SK-N-SH (cell line): ENCODE measurements around the gene ITGBL1. TPM values are rescaled to one million over a fixed set of nuclear protein-coding genes. Genes with fewer than 3 reads are reported as not detected.

Experiments used
- CTCF ChIA-PET: fragments of 300-600, 350-600 bp; formaldehyde crosslinking; extraction: SDS; loops from one replicate; lab custom pipeline; 2021; lab: Yijun Ruan, JAX
- POLR2A ChIA-PET: fragments of 350-600 bp; sonication (Branson Sonifier 250); formaldehyde crosslinking; extraction: SDS; loops from one replicate; lab custom pipeline; 2020; ENCODE audit warnings: antibody characterized with exemption, inconsistent platforms; lab: Yijun Ruan, JAX
- DNase-seq: peaks from one replicate; pipeline ENCODE4 v3.0.0; 2012
- H2AFZ ChIP-seq: fragments of 200-600 bp; sonication (generic); 2 replicates; pipeline ENCODE4 v1.8.1; 2016; ENCODE audit warnings: antibody characterized with exemption, mild to moderate bottlenecking, low read depth
- H3F3A ChIP-seq: fragments of 200-600 bp; sonication (generic); replicated peaks from 2 replicates; pipeline ENCODE3; 2016; ENCODE audit warnings: antibody characterized with exemption, mild to moderate bottlenecking; ENCODE audit not compliant: insufficient read depth
- H3K27ac ChIP-seq, 2 experiments: fragments of 200-500 bp in 1 of 2; fragments of 200-600 bp in 1 of 2; sonication (Bioruptor generic) in 1 of 2; sonication (generic), shearing (Covaris generic) in 1 of 2; 2 replicates each; pipeline versions ENCODE4 v1.5.1 to v1.6.1; 2014 to 2016; ENCODE audit warnings: low read depth in 2 of 2, inconsistent platforms in 1 of 2, low read length in 1 of 2, mild to moderate bottlenecking in 1 of 2, mixed read lengths in 1 of 2
- H3K27me3 ChIP-seq: fragments of 200-600 bp; sonication (generic), shearing (Covaris generic); 2 replicates; pipeline ENCODE4 v1.6.1; 2016; ENCODE audit warnings: mixed run types; ENCODE audit not compliant: insufficient read depth
- H3K36me3 ChIP-seq, 2 experiments: fragments of 200-500 bp in 1 of 2; fragments of 200-600 bp in 1 of 2; sonication (Bioruptor generic) in 1 of 2; sonication (generic) in 1 of 2; replicated peaks in 1 of 2; 2 replicates each; pipeline versions ENCODE3 to v1.5.1; 2014 to 2016; ENCODE audit warnings: low read length in 1 of 2, mild to moderate bottlenecking in 1 of 2; ENCODE audit not compliant: insufficient read depth in 2 of 2, control insufficient read depth in 1 of 2
- H3K4me1 ChIP-seq, 2 experiments: fragments of 200-500 bp in 1 of 2; fragments of 200-600 bp in 1 of 2; sonication (Bioruptor generic) in 1 of 2; sonication (generic), shearing (Covaris generic) in 1 of 2; 2 replicates each; pipeline versions ENCODE4 v1.5.1 to v1.6.1; 2014 to 2016; ENCODE audit warnings: low read depth in 1 of 2, low read length in 1 of 2, mixed run types in 1 of 2; ENCODE audit not compliant: insufficient read depth in 2 of 2, control insufficient read depth in 1 of 2
- H3K4me2 ChIP-seq: fragments of 200-600 bp; sonication (generic), shearing (Covaris generic); 2 replicates; pipeline ENCODE4 v1.6.1; 2017; ENCODE audit warnings: mixed run types
- H3K4me3 ChIP-seq, 2 experiments: fragments of 200-500 bp in 1 of 2; fragments of 200-600 bp in 1 of 2; sonication (Bioruptor generic) in 1 of 2; sonication (generic), shearing (Covaris generic) in 1 of 2; 2 replicates each; pipeline versions ENCODE4 v1.5.1 to v1.8.1; 2014 to 2016; ENCODE audit warnings: low read depth in 2 of 2, inconsistent platforms in 1 of 2, low read length in 1 of 2, mild to moderate bottlenecking in 1 of 2, mixed read lengths in 1 of 2, moderate library complexity in 1 of 2
- H3K79me2 ChIP-seq: fragments of 200-600 bp; sonication (generic); 2 replicates; pipeline ENCODE4 v1.8.1; 2017; ENCODE audit warnings: mild to moderate bottlenecking; ENCODE audit not compliant: insufficient read depth
- H3K9ac ChIP-seq: fragments of 200-600 bp; sonication (generic); 2 replicates; pipeline ENCODE4 v1.6.1; 2017; ENCODE audit warnings: mixed run types
- H3K9me2 ChIP-seq: fragments of 200-600 bp; sonication (generic); 2 replicates; pipeline ENCODE4 v1.6.1; 2017; ENCODE audit warnings: mixed run types
- H3K9me3 ChIP-seq: fragments of 200-600 bp; sonication (generic); 2 replicates; pipeline ENCODE4 v1.6.1; 2017; ENCODE audit warnings: mixed run types, mild to moderate bottlenecking, moderate library complexity
- H4K20me1 ChIP-seq: fragments of 200-600 bp; sonication (generic); 2 replicates; pipeline ENCODE4 v1.6.1; 2017; ENCODE audit warnings: mild to moderate bottlenecking, mixed run types; ENCODE audit not compliant: insufficient read depth
- CHD2 ChIP-seq: fragments of 150-350 bp; IDR thresholded peaks from 2 replicates; pipeline ENCODE4 v1.6.1; 2018; ENCODE audit warnings: low read length; ENCODE audit not compliant: partially characterized antibody
- CTCF ChIP-seq: fragments of 200-600 bp; sonication (generic); IDR thresholded peaks from 2 replicates; pipeline ENCODE4 v1.6.1; 2017; ENCODE audit warnings: antibody characterized with exemption, mild to moderate bottlenecking, moderate library complexity
- EZH2phosphoT487 ChIP-seq: fragments of 200-600 bp; sonication (generic); IDR thresholded peaks from 2 replicates; pipeline ENCODE4 v1.6.1; 2017; ENCODE audit warnings: low read depth, mixed run types, mild to moderate bottlenecking, antibody characterized with exemption, moderate library complexity, borderline replicate concordance
- FOSL2 ChIP-seq: IDR thresholded peaks from 2 replicates; pipeline ENCODE4 v1.4.0; 2012; ENCODE audit warnings: low read depth, mild to moderate bottlenecking, moderate library complexity, borderline replicate concordance
- GABPA ChIP-seq: IDR thresholded peaks from 2 replicates; pipeline ENCODE4 v1.4.0; 2012; ENCODE audit warnings: low read depth, mild to moderate bottlenecking
- GATA2 ChIP-seq: sonication (generic); formaldehyde crosslinking; IDR thresholded peaks from 2 replicates; pipeline ENCODE4 v1.5.0; 2020; ENCODE audit warnings: mild to moderate bottlenecking, missing genetic modification reagents
- IRF3 ChIP-seq: fragments of 150-350 bp; IDR thresholded peaks from 2 replicates; pipeline ENCODE4 v1.6.1; 2016; ENCODE audit warnings: mild to moderate bottlenecking, low read depth, low read length
- MAX ChIP-seq: IDR thresholded peaks from 2 replicates; pipeline ENCODE4 v1.4.0; 2012; ENCODE audit warnings: low read depth
- MEF2A ChIP-seq: IDR thresholded peaks from 2 replicates; pipeline ENCODE4 v1.4.0; 2012; ENCODE audit warnings: low read depth, borderline replicate concordance
- MXI1 ChIP-seq: IDR thresholded peaks from 2 replicates; pipeline ENCODE4 v1.6.1; 2012; ENCODE audit warnings: mild to moderate bottlenecking, low read depth, low read length, improper control_type of control experiment
- NFIC ChIP-seq: IDR thresholded peaks from 2 replicates; pipeline ENCODE4 v1.4.0; 2012; ENCODE audit warnings: borderline replicate concordance
- POLR2AphosphoS5 ChIP-seq: IDR thresholded peaks from 2 replicates; pipeline ENCODE4 v1.6.1; 2012; ENCODE audit warnings: low read depth, low read length
- RAD21 ChIP-seq: IDR thresholded peaks from 2 replicates; pipeline ENCODE4 v1.6.1; 2012; ENCODE audit warnings: mild to moderate bottlenecking, low read length
- REST ChIP-seq: IDR thresholded peaks from 2 replicates; pipeline ENCODE4 v1.6.1; 2012; ENCODE audit warnings: mild to moderate bottlenecking, low read depth, low read length, moderate library complexity
- RXRA ChIP-seq: IDR thresholded peaks from 2 replicates; pipeline ENCODE4 v1.4.0; 2012; ENCODE audit warnings: low read depth, mild to moderate bottlenecking, borderline replicate concordance
- TAF1 ChIP-seq: IDR thresholded peaks from 2 replicates; pipeline ENCODE4 v1.6.1; 2012; ENCODE audit warnings: low read depth, mild to moderate bottlenecking, low read length, moderate library complexity, borderline replicate concordance
- USF2 ChIP-seq: fragments of 150-350 bp; IDR thresholded peaks from 2 replicates; pipeline ENCODE4 v1.6.1; 2017; ENCODE audit warnings: antibody characterized with exemption, low read length, low read depth, borderline replicate concordance
- WGBS: methylation state at CpG from one replicate; pipeline ENCODE4 v1.1.6; 2017; ENCODE audit warnings: low lambda C conversion rate; 5-methylcytosine and 5-hydroxymethylcytosine counted together
- polyA plus RNA-seq, 3 experiments: library from polyadenylated mRNA; depleted of rRNA; stranded (reverse); fragments of >200 nt; gene quantifications; 2 replicates each; pipeline ENCODE4 v1.2.3, GENCODE V29; 2012
- TF ChIP-seq, protein P1 (sequence below): IDR thresholded peaks from 2 replicates; pipeline ENCODE4 v1.4.0; 2012; ENCODE audit warnings: low read depth, borderline replicate concordance
- TF ChIP-seq, protein P2 (sequence below): IDR thresholded peaks from 2 replicates; pipeline ENCODE4 v1.4.0; 2012; ENCODE audit warnings: low read depth, borderline replicate concordance

Gene ITGBL1
- polyA plus RNA-seq, 1 of the 3 experiments (the other 2 are of a cell fraction): 78.7 TPM

DNA sequence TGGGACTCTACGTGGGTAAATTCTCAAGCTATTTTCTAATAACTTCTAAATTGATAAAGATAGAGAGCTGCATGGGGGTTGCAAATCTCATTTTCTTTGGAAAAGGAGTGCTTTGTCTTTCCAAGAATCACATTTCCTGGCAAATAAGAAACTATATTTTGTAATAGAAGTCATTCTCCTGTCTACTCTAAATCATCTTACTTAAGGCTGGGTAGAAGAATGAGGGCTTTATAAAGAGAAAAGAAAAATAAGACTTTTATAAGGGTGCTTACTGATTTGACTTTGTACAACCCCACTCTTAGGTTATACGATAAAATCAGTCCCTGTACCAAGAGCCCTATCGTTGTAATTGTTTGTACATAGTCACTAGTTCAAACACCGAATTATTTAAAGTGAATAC lies 14.9 kb downstream of the ITGBL1 start:
- ChIA-PET POLR2A (no interaction called here), CTCF (interaction anchor here (1.4 to 1.8 kb wide), 2 partner anchors 34 to 323 kb away, joined by 3 to 6 read pairs; no protein-coding TSS in a partner anchor)
- Histone ChIP-seq H3K36me3 (peaks cover 7 to 15% of the 10 kb centered on the region in 2 experiments), H2AFZ (no peak overlapping the region), H3K4me2 (no peak overlapping the region), H3K27me3 (no peaks in the 10 kb centered on the region), H3K27ac (peak overlapping the region in 1 of 2 experiments; percentile 73; a peak in 1 of 4 replicates), H3K4me3 (no peak overlapping the region), H4K20me1 (no peaks in the 10 kb centered on the region), H3K79me2 (peaks cover 88% of the 10 kb centered on the region), H3K9me2 (no peaks in the 10 kb centered on the region), H3K9me3 (no peaks in the 10 kb centered on the region), H3K9ac (no peak overlapping the region), H3K4me1 (peaks cover 0 to 12% of the 10 kb centered on the region in 2 experiments; a peak in 2 of 4 replicates), H3F3A (peaks cover 23% of the 10 kb centered on the region)
- WGBS: 95% methylated on average over 4 of the region's 4 CpGs
- TF ChIP-seq RXRA: no peak
- TF ChIP-seq, protein P1, sequence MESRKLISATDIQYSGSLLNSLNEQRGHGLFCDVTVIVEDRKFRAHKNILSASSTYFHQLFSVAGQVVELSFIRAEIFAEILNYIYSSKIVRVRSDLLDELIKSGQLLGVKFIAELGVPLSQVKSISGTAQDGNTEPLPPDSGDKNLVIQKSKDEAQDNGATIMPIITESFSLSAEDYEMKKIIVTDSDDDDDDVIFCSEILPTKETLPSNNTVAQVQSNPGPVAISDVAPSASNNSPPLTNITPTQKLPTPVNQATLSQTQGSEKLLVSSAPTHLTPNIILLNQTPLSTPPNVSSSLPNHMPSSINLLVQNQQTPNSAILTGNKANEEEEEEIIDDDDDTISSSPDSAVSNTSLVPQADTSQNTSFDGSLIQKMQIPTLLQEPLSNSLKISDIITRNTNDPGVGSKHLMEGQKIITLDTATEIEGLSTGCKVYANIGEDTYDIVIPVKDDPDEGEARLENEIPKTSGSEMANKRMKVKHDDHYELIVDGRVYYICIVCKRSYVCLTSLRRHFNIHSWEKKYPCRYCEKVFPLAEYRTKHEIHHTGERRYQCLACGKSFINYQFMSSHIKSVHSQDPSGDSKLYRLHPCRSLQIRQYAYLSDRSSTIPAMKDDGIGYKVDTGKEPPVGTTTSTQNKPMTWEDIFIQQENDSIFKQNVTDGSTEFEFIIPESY: no peak
- no peak for TF ChIP-seq CHD2
- TF ChIP-seq EZH2phosphoT487: no peak
- no peak for TF ChIP-seq CTCF
- TF ChIP-seq MXI1: no peak
- TF ChIP-seq IRF3: no peak
- no peak for TF ChIP-seq RAD21
- TF ChIP-seq GABPA: no peak
- TF ChIP-seq, protein P2, sequence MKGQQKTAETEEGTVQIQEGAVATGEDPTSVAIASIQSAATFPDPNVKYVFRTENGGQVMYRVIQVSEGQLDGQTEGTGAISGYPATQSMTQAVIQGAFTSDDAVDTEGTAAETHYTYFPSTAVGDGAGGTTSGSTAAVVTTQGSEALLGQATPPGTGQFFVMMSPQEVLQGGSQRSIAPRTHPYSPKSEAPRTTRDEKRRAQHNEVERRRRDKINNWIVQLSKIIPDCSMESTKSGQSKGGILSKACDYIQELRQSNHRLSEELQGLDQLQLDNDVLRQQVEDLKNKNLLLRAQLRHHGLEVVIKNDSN: no peak
- TF ChIP-seq TAF1: no peak
- TF ChIP-seq REST: no peak
- no peak for TF ChIP-seq GATA2 (CRISPR knock-in tag)
- no peak for TF ChIP-seq USF2
- no peak for TF ChIP-seq MAX
- TF ChIP-seq FOSL2: no peak
- no peak for TF ChIP-seq NFIC
- TF ChIP-seq POLR2AphosphoS5: no peak
- no peak for TF ChIP-seq MEF2A
- no peak for DNase-seq
